NT2/D1 (cell line): ENCODE measurements around the gene SRCAP.

Experiments used
- SUZ12 ChIP-seq: IDR thresholded peaks from 2 replicates; pipeline ENCODE4 v1.6.1; 2011; ENCODE audit not compliant: insufficient read length, insufficient read depth; ENCODE audit errors: extremely low read depth
- YY1 ChIP-seq: IDR thresholded peaks from 2 replicates; pipeline ENCODE4 v1.6.1; 2011; ENCODE audit not compliant: insufficient read length, insufficient read depth
- ZNF274 ChIP-seq: IDR thresholded peaks from 2 replicates; pipeline ENCODE4 v1.6.1; 2011; ENCODE audit warnings: mild to moderate bottlenecking, low read depth, low read length

- TF ChIP-seq ZNF274 (no peak), SUZ12 (no peak), YY1 (no peak)
Observed at GRCh38 chr16:30777591-30778297, 78.8 kb downstream of the SRCAP start.
